ENCODE results near the gene SUCNR1. TPM values are rescaled to one million over a fixed set of nuclear protein-coding genes. Genes with fewer than 3 reads are reported as not detected.

Gene SUCNR1
- total RNA-seq, 3 donors from 2014 or later: 0.33 to 1.6 (median 1.3) TPM

GRCh38 chr3:151899996-151900395, 26.6 kb downstream of the SUCNR1 start:
- Histone ChIP-seq H3K36me3 (no peaks in the 10 kb centered on the region), H3K4me1 (no peaks in the 10 kb centered on the region), H3K4me3 (no peak overlapping the region), H3K27ac (no peak overlapping the region), H3K9me3 (no peaks in the 10 kb centered on the region), H3K27me3 (no peaks in the 10 kb centered on the region)
- TF ChIP-seq CTCF (IDR thresholded peaks at IDR 0.05) (no peak), POLR2AphosphoS5 (IDR thresholded peaks at IDR 0.05) (no peak), POLR2A (IDR thresholded peaks at IDR 0.05) (no peak)
- intact Hi-C loops (cut with DNase I; ENCODE audit: low total_unique reads): no loop called here
- DNase-seq (ENCODE audit: low spot score in 2 of 2): no peak

GRCh38 chr3:151900460-151900859, 27.0 kb downstream of the SUCNR1 start:
- Histone ChIP-seq H3K27ac (no peak overlapping the region), H3K4me3 (no peak overlapping the region), H3K9me3 (no peaks in the 10 kb centered on the region), H3K4me1 (no peaks in the 10 kb centered on the region), H3K27me3 (no peaks in the 10 kb centered on the region), H3K36me3 (no peaks in the 10 kb centered on the region)
- no peak for DNase-seq (ENCODE audit: low spot score in 2 of 2)
- TF ChIP-seq POLR2A (IDR thresholded peaks at IDR 0.05) (no peak), POLR2AphosphoS5 (IDR thresholded peaks at IDR 0.05) (no peak), CTCF (IDR thresholded peaks at IDR 0.05) (no peak)
- intact Hi-C loops (cut with DNase I; ENCODE audit: low total_unique reads): no loop called here

GRCh38 chr3:151900884-151901643, 27.6 kb downstream of the SUCNR1 start:
- intact Hi-C loops (cut with DNase I; ENCODE audit: low total_unique reads): no loop called here
- Histone ChIP-seq H3K4me3 (no peak overlapping the region), H3K36me3 (no peaks in the 10 kb centered on the region), H3K27me3 (no peaks in the 10 kb centered on the region), H3K4me1 (no peaks in the 10 kb centered on the region), H3K27ac (peak overlapping the region in 1 of 2 donors; percentile 38), H3K9me3 (no peaks in the 10 kb centered on the region)
- no peak for TF ChIP-seq CTCF (IDR thresholded peaks at IDR 0.05)
- TF ChIP-seq POLR2A (IDR thresholded peaks at IDR 0.05): no peak
- no peak for TF ChIP-seq POLR2AphosphoS5 (IDR thresholded peaks at IDR 0.05)
- no peak for DNase-seq (ENCODE audit: low spot score in 2 of 2)

GRCh38 chr3:151901644-151902285, 28.3 kb downstream of the SUCNR1 start:
- no peaks in the 10 kb centered on the region for H3K27me3 ChIP-seq
- peak overlapping the region in 1 of 2 donors; percentile 38 for H3K27ac ChIP-seq
- H3K36me3 ChIP-seq: no peaks in the 10 kb centered on the region
- intact Hi-C loops (cut with DNase I; ENCODE audit: low total_unique reads): no loop called here
- DNase-seq (ENCODE audit: low spot score in 2 of 2): no peak
- no peaks in the 10 kb centered on the region for H3K4me1 ChIP-seq
- TF ChIP-seq POLR2AphosphoS5 (IDR thresholded peaks at IDR 0.05) (no peak), POLR2A (IDR thresholded peaks at IDR 0.05) (no peak), CTCF (IDR thresholded peaks at IDR 0.05) (no peak)
- no peak overlapping the region for H3K4me3 ChIP-seq
- no peaks in the 10 kb centered on the region for H3K9me3 ChIP-seq

GRCh38 chr3:151903501-151903991, 30.1 kb downstream of the SUCNR1 start:
- no peak for TF ChIP-seq POLR2A (IDR thresholded peaks at IDR 0.05)
- no peak for TF ChIP-seq POLR2AphosphoS5 (IDR thresholded peaks at IDR 0.05)
- TF ChIP-seq CTCF (IDR thresholded peaks at IDR 0.05): no peak
- intact Hi-C loops (cut with DNase I; ENCODE audit: low total_unique reads): no loop called here
- no peaks in the 10 kb centered on the region for H3K36me3 ChIP-seq
- no peaks in the 10 kb centered on the region for H3K4me1 ChIP-seq
- no peaks in the 10 kb centered on the region for H3K9me3 ChIP-seq
- peak overlapping the region; percentile 48 for H3K27ac ChIP-seq
- DNase-seq (ENCODE audit: low spot score in 2 of 2): no peak
- H3K4me3 ChIP-seq: no peak overlapping the region
- no peaks in the 10 kb centered on the region for H3K27me3 ChIP-seq
